Measurements from ENCODE around the gene POU2F1.

DNA sequence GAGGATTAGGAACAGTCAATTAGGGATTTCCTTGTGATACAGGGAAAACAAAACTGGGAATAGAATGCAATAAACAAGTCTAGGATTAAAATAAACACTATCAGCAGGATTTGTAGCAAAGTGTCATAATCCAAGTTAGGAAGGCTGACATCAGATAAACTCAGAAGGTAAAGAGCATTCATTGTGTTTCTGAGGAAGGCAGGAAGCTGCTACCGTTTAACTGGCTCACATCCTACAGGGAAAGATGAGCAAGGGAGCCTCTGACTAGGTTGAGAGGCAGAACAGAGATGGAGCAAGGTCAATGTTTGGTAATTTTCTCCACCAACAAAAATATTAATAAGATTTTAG is 124.7 kb downstream of the POU2F1 start:
- TF ChIP-seq POLR2A (IDR thresholded peaks at IDR 0.05): no peak
- TF ChIP-seq CTCF (IDR thresholded peaks at IDR 0.05): no peak
- no peak for TF ChIP-seq POLR2AphosphoS5 (IDR thresholded peaks at IDR 0.05)

Data from sigmoid colon (tissue), 4 donors.